HT1080 (cell line): ENCODE measurements around the gene LGALS7B. TPM values are rescaled to one million over a fixed set of nuclear protein-coding genes. Genes with fewer than 3 reads are reported as not detected.
"Not testable (repeated sequence)": the region's sequence is repeated elsewhere in the genome, so short reads cannot be mapped to it uniquely, and the experiment has no call there.

Source experiments
- DNase-seq: peaks from one replicate; pipeline ENCODE4 v3.0.0-alpha.2; 2015; ENCODE audit warnings: low read depth
- total RNA-seq: library from RNA; depleted of rRNA; stranded (reverse); fragments of >200 nt; shearing (Covaris generic); gene quantifications from 2 replicates; pipeline ENCODE4 v1.2.3, GENCODE V29; 2014

Gene LGALS7B
- total RNA-seq, 1 experiment from 2014 or later = not detected

DNA sequence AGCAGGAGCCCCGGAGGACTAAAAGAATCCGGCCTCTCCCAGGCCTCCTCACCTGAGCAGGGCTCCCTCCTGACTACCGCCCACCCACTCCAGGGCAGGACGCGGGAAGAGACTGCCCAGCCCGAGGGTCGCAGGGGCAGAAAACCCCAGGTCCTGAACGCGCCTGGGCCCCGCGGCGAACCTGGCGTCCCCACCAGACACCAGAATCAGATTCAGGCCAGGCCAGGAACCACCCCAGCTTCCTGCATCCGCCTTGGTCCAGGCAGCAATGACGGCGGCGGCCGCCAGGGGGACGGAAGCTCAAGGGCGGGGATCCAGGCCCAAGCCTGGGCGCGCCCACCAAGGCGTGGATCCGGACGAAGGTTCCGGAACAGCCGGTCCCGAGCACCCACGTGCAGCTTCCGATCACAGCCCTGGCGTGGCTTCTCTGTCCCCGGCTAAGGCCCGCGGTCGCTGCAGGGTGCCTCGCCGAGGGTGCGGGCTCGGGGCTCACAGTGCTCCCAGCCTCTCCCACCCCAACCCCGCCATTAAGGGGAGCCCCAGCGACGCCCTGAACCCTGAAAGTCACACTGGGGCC is 19.3 kb upstream of the LGALS7B start:
- no peak for DNase-seq

DNA sequence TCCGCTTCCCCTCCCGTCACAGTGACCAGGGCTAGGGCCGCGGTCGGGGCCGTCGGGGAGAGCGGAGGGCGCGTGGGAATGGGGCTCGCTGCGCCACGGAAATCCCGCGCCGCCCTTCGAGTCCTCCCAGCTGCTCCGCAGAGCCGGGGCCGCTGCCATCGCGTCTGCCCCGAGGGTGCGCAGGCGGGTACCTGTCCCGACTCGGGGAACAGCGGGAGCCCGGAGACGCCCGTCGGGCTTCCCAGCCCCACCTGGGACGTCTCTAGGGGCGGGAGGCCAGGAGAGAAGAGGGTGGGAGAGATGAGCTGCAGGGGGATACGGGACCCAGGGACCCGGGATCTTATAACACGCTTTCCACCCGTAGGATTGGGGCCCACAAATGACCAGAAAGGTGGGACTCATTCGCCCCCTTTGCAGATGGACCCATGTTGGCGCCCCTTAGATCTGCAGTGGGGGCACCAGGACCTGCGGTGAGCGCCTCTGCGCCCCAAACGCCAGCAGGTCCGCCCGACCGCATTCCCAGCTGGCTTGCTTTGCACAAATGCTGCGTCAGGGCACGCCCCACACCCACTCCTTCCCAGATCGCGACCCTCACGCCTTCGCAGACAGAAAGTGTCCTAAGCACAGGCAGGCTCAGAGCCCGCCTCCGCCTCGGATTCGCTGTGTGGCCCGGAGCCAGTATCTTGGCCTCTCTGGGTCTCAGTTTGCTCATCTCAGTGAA is 18.6 kb upstream of the LGALS7B start:
- DNase-seq = not testable (repeated sequence)

DNA sequence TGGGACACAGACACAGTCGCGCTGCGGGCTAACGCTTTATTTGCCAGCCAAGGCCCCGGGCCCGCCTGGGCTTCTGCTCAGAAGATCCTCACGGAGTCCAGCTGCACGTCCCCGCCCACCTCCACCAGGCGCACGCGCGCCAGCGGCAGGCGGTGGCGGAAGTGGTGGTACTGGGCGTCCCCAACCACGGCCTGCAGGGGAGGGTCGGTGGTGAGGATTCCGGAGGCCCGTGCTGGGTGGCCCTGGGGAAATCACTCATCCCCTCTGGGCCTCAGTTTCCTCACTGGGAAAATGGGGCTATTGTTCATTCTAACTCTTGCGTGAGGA is 18.1 kb upstream of the LGALS7B start:
- DNase-seq = not testable (repeated sequence)

DNA sequence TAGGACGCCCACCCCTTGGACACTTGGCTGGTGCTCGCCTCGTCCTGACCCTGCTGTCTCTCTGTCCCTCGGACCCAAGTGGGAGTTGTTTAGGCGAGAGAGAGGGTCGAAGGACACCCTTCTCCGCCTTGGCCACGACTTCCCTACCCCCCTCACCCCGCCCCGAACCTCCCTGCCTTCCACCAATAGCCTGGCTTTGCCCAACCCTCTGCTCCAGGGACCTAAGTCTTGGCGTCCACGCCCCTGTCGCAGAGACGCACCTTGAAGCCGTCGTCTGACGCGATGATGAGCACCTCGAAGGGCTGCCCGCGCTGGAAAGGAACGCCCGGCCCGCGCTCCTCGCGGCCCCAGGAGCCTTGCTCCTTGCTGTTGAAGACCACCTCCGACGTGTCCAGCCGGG is 17.4 kb upstream of the LGALS7B start:
- not testable (repeated sequence) for DNase-seq

- DNase-seq = no peak
Measured at GRCh38 chr19:38773469-38774177, 15.4 kb upstream of the LGALS7B start, which contains the start of gene LGALS7. TSS of gene LGALS7 (minus strand) at chr19:38773517. CDS start at chr19:38773492, 25 bp downstream.

GRCh38 chr19:38774181-38774950 is 14.6 kb upstream of the LGALS7B start:
- no peak for DNase-seq

DNA sequence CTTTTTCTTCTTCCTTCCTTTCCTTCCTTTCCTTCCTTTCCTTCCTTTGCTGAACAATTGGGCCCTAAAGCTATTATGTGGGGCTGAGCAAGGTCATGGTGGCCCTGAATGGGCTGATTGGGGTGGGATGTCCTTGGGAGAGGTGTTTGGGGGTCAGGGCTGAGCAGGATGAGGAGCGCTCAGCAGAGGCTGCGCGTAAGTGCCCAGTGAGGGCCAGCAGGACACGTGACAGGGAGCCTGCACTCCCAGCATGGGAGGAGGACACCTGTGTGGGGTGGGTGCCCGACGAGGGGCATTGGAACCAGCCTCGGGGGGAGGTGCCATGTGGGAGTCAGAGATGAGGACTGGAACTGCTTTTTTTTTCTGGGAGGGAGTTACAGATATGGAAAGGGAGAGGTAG is 10.3 kb upstream of the LGALS7B start:
- no peak for DNase-seq

- DNase-seq = no peak
Measured at GRCh38 chr19:38780443-38780842, 8.6 kb upstream of the LGALS7B start.

DNA sequence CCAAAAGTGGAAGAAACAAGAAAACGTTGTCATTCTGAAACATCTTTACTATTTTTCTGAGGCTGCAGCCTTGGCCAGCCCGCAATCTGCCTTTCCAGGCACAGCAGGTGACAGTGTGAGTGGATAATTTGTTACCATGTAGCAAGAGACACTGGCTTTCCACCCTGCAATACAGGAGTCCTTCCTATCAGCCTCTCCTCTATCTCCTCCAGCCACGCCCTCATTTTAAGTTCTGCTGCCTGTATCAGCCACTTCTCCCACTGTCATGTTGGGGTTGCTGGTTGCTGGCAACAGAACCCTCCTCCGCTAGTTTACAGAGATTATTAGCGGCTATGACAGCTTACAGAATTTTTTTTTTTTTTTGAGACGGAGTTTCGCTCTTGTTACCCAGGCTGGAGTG is 7.9 kb upstream of the LGALS7B start:
- DNase-seq = no peak

- not testable (repeated sequence) for DNase-seq
Measured at GRCh38 chr19:38782212-38782611, 6.8 kb upstream of the LGALS7B start.

- DNase-seq = no peak
Measured at GRCh38 chr19:38784224-38784623, 4.8 kb upstream of the LGALS7B start.

DNA sequence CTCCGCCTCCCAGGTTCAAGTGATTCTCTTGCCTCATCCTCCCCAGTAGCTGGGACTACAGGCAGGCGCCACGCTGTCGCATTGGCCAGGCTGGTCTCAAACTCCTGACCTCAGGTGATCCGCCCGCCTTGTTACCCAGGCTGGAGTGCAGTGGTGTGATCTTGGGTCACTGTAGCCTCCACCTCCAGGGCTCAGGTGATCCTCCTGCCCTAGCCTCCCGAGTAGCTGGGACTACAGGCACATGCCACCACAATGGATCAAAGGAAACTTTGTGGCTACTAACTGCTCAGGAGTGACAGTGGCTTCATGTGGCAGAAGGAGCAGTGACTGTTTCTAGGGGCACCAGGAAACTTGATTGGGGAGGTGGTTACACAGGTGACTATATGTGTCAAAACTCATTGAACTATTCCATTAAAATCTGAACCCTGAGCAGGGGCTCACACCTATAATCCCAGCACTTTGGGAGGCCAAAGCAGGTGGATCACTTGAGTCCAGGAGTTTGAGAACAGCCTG is 3.8 kb upstream of the LGALS7B start:
- no peak for DNase-seq

- not testable (repeated sequence) for DNase-seq
Measured at GRCh38 chr19:38786061-38786460, 2.9 kb upstream of the LGALS7B start.

GRCh38 chr19:38786572-38787265 is 2.3 kb upstream of the LGALS7B start:
- no peak for DNase-seq

DNA sequence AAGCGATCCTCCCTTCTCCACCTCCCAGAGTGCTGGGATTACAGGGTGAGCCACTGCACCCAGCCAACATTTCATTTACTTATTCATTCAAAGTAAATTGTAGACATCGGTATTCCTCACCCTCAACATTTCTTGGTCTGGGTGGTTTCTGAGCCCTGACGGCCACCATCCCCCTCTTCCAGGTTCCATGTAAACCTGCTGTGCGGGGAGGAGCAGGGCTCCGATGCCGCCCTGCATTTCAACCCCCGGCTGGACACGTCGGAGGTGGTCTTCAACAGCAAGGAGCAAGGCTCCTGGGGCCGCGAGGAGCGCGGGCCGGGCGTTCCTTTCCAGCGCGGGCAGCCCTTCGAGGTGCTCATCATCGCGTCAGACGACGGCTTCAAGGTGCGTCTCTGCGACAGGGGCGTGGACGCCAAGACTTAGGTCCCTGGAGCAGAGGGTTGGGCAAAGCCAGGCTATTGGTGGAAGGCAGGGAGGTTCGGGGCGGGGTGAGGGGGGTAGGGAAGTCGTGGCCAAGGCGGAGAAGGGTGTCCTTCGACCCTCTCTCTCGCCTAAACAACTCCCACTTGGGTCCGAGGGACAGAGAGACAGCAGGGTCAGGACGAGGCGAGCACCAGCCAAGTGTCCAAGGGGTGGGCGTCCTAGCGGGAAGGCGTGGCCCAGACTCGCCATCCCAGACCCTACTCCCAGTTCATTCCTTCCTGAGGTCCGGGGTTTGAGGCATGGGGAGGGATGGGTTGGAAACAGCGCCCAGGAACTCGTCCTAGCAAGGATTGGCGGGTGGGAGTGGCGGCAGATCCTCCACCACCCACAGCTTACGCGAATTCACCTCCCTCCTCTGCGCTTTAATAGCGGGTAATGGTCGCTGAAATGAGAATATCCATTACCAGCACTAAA is 1.8 kb downstream of the LGALS7B start:
- DNase-seq = not testable (repeated sequence)

DNA sequence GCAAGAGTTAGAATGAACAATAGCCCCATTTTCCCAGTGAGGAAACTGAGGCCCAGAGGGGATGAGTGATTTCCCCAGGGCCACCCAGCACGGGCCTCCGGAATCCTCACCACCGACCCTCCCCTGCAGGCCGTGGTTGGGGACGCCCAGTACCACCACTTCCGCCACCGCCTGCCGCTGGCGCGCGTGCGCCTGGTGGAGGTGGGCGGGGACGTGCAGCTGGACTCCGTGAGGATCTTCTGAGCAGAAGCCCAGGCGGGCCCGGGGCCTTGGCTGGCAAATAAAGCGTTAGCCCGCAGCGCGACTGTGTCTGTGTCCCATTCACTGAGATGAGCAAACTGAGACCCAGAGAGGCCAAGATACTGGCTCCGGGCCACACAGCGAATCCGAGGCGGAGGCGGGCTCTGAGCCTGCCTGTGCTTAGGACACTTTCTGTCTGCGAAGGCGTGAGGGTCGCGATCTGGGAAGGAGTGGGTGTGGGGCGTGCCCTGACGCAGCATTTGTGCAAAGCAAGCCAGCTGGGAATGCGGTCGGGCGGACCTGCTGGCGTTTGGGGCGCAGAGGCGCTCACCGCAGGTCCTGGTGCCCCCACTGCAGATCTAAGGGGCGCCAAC is 2.6 kb downstream of the LGALS7B start:
- DNase-seq = not testable (repeated sequence)

DNA sequence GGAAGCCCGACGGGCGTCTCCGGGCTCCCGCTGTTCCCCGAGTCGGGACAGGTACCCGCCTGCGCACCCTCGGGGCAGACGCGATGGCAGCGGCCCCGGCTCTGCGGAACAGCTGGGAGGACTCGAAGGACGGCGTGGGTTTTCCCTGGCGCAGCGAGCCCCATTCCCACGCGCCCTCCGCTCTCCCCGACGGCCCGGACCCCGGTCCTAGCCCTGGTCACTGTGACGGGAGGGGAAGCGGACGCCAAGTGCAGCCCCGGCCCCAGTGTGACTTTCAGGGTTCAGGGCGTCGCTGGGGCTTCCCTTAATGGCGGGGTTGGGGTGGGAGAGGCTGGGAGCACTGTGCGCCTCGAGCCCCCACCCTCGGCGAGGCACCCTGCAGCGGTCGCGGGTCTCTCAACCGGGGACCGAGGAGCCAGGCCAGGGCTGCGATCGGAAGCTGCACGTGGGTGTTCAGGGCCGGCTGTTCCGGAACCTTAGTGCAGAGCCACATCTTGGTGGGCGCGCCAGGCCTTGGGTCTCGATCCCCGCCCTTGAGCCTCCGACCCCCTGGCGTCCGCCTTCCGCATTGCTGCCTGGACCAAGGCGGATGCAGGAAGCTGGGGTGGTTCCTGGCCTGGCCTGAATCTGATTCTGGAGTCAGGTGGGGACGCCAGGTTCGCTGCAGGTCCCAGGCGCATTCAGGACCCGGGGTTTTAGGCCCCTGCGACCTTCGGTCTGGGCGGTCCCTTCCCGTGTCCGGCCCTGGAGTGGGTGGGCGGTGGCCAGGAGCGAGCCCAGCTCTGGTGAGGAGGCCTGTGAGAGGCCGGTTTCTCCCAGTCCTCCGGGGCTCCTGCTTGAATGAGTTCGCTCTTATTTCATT is 3.5 kb downstream of the LGALS7B start:
- DNase-seq = no peak

DNA sequence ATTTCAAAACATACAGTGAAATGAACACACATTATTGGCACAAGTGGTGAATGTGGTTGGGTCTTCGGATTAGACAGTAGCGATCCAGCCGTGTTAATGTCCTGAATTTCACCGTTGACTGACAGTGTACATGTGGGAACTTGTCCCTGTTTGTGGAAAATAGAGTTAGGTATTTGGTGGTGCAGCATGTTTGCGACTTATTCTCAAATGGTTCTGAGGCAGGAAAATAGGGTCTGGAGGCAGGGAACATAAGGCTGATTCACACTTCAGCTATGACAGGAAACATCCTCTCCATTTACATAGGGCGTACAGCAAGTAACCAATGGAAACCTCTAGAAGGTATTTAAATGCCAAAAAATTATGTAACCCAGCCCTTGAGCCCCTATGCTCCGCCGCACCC is 4.2 kb downstream of the LGALS7B start:
- peak; percentile 30 for DNase-seq
